ENCODE results near the gene ZNF630.
"Not testable (repeated sequence)": the region's sequence is repeated elsewhere in the genome, so short reads cannot be mapped to it uniquely, and the experiment has no call there.

ZNF630 gene

GRCh38 chrX:48019892-48020291 is 51.5 kb downstream of the ZNF630 start:
- DNase-seq, CTCF ChIA-PET, H3K9me3 Mint-ChIP-seq, H3K27ac Mint-ChIP-seq, H3K36me3 Mint-ChIP-seq, H3K27me3 Mint-ChIP-seq, H3K4me3 Mint-ChIP-seq: not testable (repeated sequence)
- H3K4me1 Mint-ChIP-seq: peaks cover 20% of the 10 kb centered on the region

GRCh38 chrX:48016583-48017310 is 54.7 kb downstream of the ZNF630 start:
- H3K4me3 Mint-ChIP-seq, H3K36me3 Mint-ChIP-seq, H3K9me3 Mint-ChIP-seq, H3K27ac Mint-ChIP-seq, DNase-seq, H3K27me3 Mint-ChIP-seq, CTCF ChIA-PET: not testable (repeated sequence)
- H3K4me1 Mint-ChIP-seq: peaks cover 14% of the 10 kb centered on the region

GRCh38 chrX:48009445-48009960 is 61.9 kb downstream of the ZNF630 start:
- H3K27ac Mint-ChIP-seq, H3K27me3 Mint-ChIP-seq, H3K36me3 Mint-ChIP-seq, H3K4me3 Mint-ChIP-seq, DNase-seq, H3K9me3 Mint-ChIP-seq, CTCF ChIA-PET, H3K4me1 Mint-ChIP-seq: not testable (repeated sequence)

Measured in activated naive CD4-positive, alpha-beta T cell treated with anti-CD3 and anti-CD28 coated beads, Interleukin-2, amount 10 ng/mL, durations not matched to agents 7 days and 5 days (primary cell).